Tibial nerve (tissue), 4 donors: ENCODE results near the gene SOS1.

Experiments
- EP300 ChIP-seq, 2 donors: sonication (generic); formaldehyde crosslinking; IDR thresholded peaks; one replicate each; pipeline ENCODE4 v1.6.1; 2017; ENCODE audit warnings: antibody characterized with exemption in 2 of 2, mild to moderate bottlenecking in 1 of 2
- TF ChIP-seq, protein P1 (sequence below), 5 experiments: fragments of 200-600 bp in 3 of 5; fragments of 450-650 bp in 2 of 5; sonication (generic) in 3 of 5; IDR thresholded peaks; one replicate each; pipeline ENCODE4 v1.5.1; 2016 to 2019; ENCODE audit warnings: antibody characterized with exemption in 5 of 5, mild to moderate bottlenecking in 3 of 5, moderate library complexity in 2 of 5

DNA sequence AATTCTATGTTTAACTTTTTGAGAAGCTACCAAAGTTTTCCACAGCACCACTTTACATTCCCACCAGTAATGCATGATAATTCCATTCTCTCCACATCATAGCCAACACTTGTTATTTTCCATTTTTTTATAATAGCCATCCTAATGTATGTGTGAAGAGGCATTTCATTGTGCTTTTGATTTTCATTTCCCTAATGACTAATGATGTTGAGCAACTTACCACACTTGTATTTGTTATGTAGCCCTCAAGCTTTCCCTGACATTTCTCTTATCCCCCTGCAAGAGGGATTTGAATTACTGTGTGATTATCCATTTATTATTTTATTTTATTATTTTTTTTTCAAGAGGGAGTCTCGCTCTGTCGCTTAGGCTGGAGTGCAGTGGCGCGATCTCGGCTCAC is 23.6 kb upstream of the SOS1 start:
- TF ChIP-seq, protein P1, sequence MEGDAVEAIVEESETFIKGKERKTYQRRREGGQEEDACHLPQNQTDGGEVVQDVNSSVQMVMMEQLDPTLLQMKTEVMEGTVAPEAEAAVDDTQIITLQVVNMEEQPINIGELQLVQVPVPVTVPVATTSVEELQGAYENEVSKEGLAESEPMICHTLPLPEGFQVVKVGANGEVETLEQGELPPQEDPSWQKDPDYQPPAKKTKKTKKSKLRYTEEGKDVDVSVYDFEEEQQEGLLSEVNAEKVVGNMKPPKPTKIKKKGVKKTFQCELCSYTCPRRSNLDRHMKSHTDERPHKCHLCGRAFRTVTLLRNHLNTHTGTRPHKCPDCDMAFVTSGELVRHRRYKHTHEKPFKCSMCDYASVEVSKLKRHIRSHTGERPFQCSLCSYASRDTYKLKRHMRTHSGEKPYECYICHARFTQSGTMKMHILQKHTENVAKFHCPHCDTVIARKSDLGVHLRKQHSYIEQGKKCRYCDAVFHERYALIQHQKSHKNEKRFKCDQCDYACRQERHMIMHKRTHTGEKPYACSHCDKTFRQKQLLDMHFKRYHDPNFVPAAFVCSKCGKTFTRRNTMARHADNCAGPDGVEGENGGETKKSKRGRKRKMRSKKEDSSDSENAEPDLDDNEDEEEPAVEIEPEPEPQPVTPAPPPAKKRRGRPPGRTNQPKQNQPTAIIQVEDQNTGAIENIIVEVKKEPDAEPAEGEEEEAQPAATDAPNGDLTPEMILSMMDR (IDR thresholded peaks at IDR 0.05), result no peak
- TF ChIP-seq EP300 (IDR thresholded peaks at IDR 0.05), result no peak
